Activated T-cell treated with anti-CD3 and anti-CD28 coated beads for 24 hours (primary cell): ENCODE measurements around the gene DSC2.
"Not testable (repeated sequence)": the region's sequence is repeated elsewhere in the genome, so short reads cannot be mapped to it uniquely, and the experiment has no call there.

Source experiments
- DNase-seq: peaks from one replicate; pipeline ENCODE4 v3.0.0-alpha.2; 2020; ENCODE audit warnings: low read depth

The DSC2 gene

GRCh38 chr18:31042406-31043181 is 59.6 kb downstream of the DSC2 start, which contains the start of gene DSC3:
TSS of gene DSC3 (minus strand) at chr18:31042742. CDS start at chr18:31042660, 82 bp downstream.
- DNase-seq, result no peak

GRCh38 chr18:31042084-31042405 is 60.2 kb downstream of the DSC2 start:
- no peak for DNase-seq

GRCh38 chr18:31041271-31042083 is 60.7 kb downstream of the DSC2 start:
- no peak for DNase-seq

DNA sequence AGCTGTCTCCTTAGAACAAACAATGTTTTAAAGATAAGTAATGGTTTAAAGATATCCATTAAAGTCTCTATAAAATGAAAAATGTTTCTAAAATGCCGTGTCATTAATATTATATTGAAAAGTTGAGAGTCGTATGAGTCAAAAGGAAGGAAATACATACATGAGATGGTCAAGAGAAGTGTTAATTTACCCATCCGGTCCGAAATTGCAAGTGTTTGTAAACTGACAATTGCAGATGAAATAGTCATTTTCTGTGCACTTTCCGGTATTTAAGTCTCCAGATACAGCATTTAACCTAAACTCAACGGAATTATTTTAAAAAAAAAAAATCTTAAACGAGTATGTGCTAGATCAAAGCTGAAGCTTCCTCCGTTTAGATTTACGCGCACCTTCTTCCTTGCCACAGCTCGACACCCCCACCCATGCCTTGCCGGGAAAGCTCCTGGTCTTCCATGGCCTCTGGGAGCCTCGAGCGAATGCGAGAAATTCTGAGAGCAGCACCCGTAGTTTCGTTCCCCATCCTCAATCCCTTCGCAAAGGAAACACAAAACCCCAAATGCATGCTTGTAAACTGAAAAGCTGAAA is 61.4 kb downstream of the DSC2 start:
- DNase-seq, result no peak

GRCh38 chr18:31039426-31039825 is 62.8 kb downstream of the DSC2 start:
- DNase-seq, result no peak

DNA sequence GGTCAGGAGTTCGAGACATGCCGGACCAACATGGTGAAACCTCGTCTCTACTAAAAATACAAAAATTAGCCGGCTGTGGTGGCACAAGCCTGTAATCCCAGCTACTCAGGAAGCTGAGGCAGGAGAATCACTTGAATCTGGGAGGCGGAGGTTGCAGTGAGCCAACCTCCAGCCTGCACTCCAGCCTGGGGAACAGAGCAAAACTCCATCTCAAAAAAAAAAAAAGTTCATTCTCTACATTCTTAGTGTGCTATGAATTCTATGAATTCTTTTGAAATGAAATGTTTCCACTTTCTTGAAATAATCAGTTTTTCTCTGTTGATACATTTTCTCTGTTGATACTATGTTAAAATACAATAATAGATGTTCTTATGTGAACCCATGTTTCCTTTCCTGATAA is 64.5 kb downstream of the DSC2 start:
- DNase-seq, result not testable (repeated sequence)

DNA sequence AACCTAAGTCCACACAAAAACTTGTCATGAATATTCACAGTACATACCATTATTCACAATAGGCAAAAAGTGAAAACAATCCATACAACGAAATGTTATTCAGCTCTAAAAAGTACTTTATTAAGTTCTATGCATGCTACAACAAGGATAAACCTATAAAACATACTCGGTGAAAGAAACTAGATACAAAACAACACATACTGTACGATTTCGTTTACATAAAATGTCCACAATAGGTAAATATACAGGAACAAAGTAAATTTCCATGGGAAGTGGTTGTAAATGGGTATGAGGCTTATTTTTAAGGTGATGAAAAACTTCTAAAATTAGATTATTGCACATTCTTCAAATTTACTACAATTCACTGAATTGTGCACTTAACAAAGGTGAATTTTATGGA is 67.7 kb downstream of the DSC2 start:
- no peak for DNase-seq

- DNase-seq, result no peak
Observed at GRCh38 chr18:31030574-31031278, 71.5 kb downstream of the DSC2 start.

GRCh38 chr18:31015715-31016434 is 86.3 kb downstream of the DSC2 start:
- DNase-seq, result no peak

GRCh38 chr18:31011455-31011854 is 90.8 kb downstream of the DSC2 start:
- not testable (repeated sequence) for DNase-seq

- DNase-seq, result no peak
Observed at GRCh38 chr18:31010601-31011000, 91.6 kb downstream of the DSC2 start.
